IMR-90 (cell line): ENCODE measurements around the gene DNMT3A.

Experiments used
- BHLHE40 ChIP-seq: fragments of 150-350 bp; IDR thresholded peaks from 2 replicates; pipeline ENCODE4 v1.6.1; 2016; ENCODE audit warnings: mild to moderate bottlenecking, low read depth, low read length
- CTCF ChIP-seq: conservative IDR thresholded peaks from 2 replicates; pipeline ENCODE4 v1.5.1; 2012; ENCODE audit warnings: mild to moderate bottlenecking, low read depth, low read length, improper control_type of control experiment
- ELK1 ChIP-seq: fragments of 150-350 bp; IDR thresholded peaks from 2 replicates; pipeline ENCODE4 v1.6.1; 2016; ENCODE audit warnings: low read depth, mild to moderate bottlenecking, low read length, moderate library complexity, borderline replicate concordance
- MAFK ChIP-seq: IDR thresholded peaks from 2 replicates; pipeline ENCODE4 v1.6.1; 2012; ENCODE audit warnings: low read depth, low read length, improper control_type of control experiment
- POLR2A ChIP-seq: IDR thresholded peaks from 2 replicates; pipeline ENCODE4 v1.6.1; 2012; ENCODE audit warnings: mild to moderate bottlenecking, low read depth, low read length
- RCOR1 ChIP-seq: IDR thresholded peaks from 2 replicates; pipeline ENCODE4 v1.6.1; 2012; ENCODE audit warnings: mild to moderate bottlenecking, low read length, improper control_type of control experiment; ENCODE audit not compliant: insufficient replicate concordance
- RFX5 ChIP-seq: IDR thresholded peaks from 2 replicates; pipeline ENCODE4 v1.8.0; 2012; ENCODE audit warnings: low read depth, mild to moderate bottlenecking, low read length, moderate library complexity

- TF ChIP-seq CTCF (no peak), MAFK (no peak), POLR2A (no peak), BHLHE40 (no peak), RFX5 (no peak), RCOR1 (no peak), ELK1 (no peak)
Measured at GRCh38 chr2:25326326-25327013, 15.3 kb downstream of the DNMT3A start.
